Measurements from ENCODE around the gene LTA4H. TPM values are rescaled to one million over a fixed set of nuclear protein-coding genes. Genes with fewer than 3 reads are reported as not detected.

LTA4H gene
- total RNA-seq, 2 donors from 2014 or later = 112 to 141 TPM

- 2 to 5% methylated on average over 18 to 25 of the region's 25 CpGs for WGBS, 2 experiments (ENCODE audit: insufficient coverage in 1 of 2, insufficient read length in 1 of 2)
- Mint-ChIP-seq H3K36me3 (ENCODE audit: low read depth) (no peaks in the 10 kb centered on the region), H3K4me3 (no peak overlapping the region), H3K27me3 (ENCODE audit: insufficient read depth) (no peaks in the 10 kb centered on the region), H3K4me1 (peaks cover 9% of the 10 kb centered on the region), H3K27ac (no peak overlapping the region), H3K9me3 (no peaks in the 10 kb centered on the region)
- TF ChIP-seq CTCF (conservative IDR thresholded peaks at IDR 0.05) = no peak
- H3K4me3 ChIP-seq (ENCODE audit: low read length) = peak overlapping the region; percentile 97
- no peaks in the 10 kb centered on the region for H3K9me3 ChIP-seq (ENCODE audit: control insufficient read depth, low read length)
- no peaks in the 10 kb centered on the region for H3K27me3 ChIP-seq (ENCODE audit: control insufficient read depth, insufficient read depth, low read length, poor library complexity, severe bottlenecking)
- no peaks in the 10 kb centered on the region for H3K36me3 ChIP-seq (ENCODE audit: control insufficient read depth, insufficient read depth, low read length)
- H3K9ac ChIP-seq (ENCODE audit: extremely low read depth, low read length, poor library complexity, severe bottlenecking) = peak overlapping the region; percentile 43
- DNase-seq = peak; percentile 80
- no peaks in the 10 kb centered on the region for H3K4me1 ChIP-seq (ENCODE audit: control insufficient read depth, insufficient read depth, low read length)
- H3K27ac ChIP-seq (ENCODE audit: low read depth, low read length) = no peak overlapping the region
Observed at GRCh38 chr12:96034621-96035282, 635 bp downstream of the LTA4H start.

GRCh38 chr12:96033549-96034389, 1.6 kb downstream of the LTA4H start:
- 81 to 93% methylated on average over 2 to 6 of the region's 7 CpGs for WGBS, 2 experiments (ENCODE audit: insufficient coverage in 1 of 2, insufficient read length in 1 of 2)
- Histone ChIP-seq H3K9me3 (ENCODE audit: control insufficient read depth, low read length) (no peaks in the 10 kb centered on the region), H3K9ac (ENCODE audit: extremely low read depth, low read length, poor library complexity, severe bottlenecking) (no peak overlapping the region), H3K4me3 (ENCODE audit: low read length) (peak overlapping the region; percentile 97), H3K36me3 (ENCODE audit: control insufficient read depth, insufficient read depth, low read length) (no peaks in the 10 kb centered on the region), H3K27me3 (ENCODE audit: control insufficient read depth, insufficient read depth, low read length, poor library complexity, severe bottlenecking) (no peaks in the 10 kb centered on the region), H3K4me1 (ENCODE audit: control insufficient read depth, insufficient read depth, low read length) (no peaks in the 10 kb centered on the region), H3K27ac (ENCODE audit: low read depth, low read length) (no peak overlapping the region)
- no peak for TF ChIP-seq CTCF (conservative IDR thresholded peaks at IDR 0.05)
- H3K4me3 Mint-ChIP-seq = no peak overlapping the region
- H3K27me3 Mint-ChIP-seq (ENCODE audit: insufficient read depth) = no peaks in the 10 kb centered on the region
- no peaks in the 10 kb centered on the region for H3K9me3 Mint-ChIP-seq
- no peak for DNase-seq
- H3K27ac Mint-ChIP-seq = no peak overlapping the region
- no peaks in the 10 kb centered on the region for H3K36me3 Mint-ChIP-seq (ENCODE audit: low read depth)
- H3K4me1 Mint-ChIP-seq = peaks cover 8% of the 10 kb centered on the region

GRCh38 chr12:96029826-96030225, 5.6 kb downstream of the LTA4H start:
- Histone ChIP-seq H3K27me3 (ENCODE audit: control insufficient read depth, insufficient read depth, low read length, poor library complexity, severe bottlenecking) (no peaks in the 10 kb centered on the region), H3K27ac (ENCODE audit: low read depth, low read length) (no peak overlapping the region), H3K36me3 (ENCODE audit: control insufficient read depth, insufficient read depth, low read length) (peaks cover 21% of the 10 kb centered on the region), H3K4me1 (ENCODE audit: control insufficient read depth, insufficient read depth, low read length) (peaks cover 2% of the 10 kb centered on the region), H3K9ac (ENCODE audit: extremely low read depth, low read length, poor library complexity, severe bottlenecking) (no peak overlapping the region), H3K9me3 (ENCODE audit: control insufficient read depth, low read length) (no peaks in the 10 kb centered on the region), H3K4me3 (ENCODE audit: low read length) (no peak overlapping the region)
- Mint-ChIP-seq H3K4me1 (peaks cover 8% of the 10 kb centered on the region), H3K36me3 (ENCODE audit: low read depth) (peaks cover 18% of the 10 kb centered on the region), H3K9me3 (no peaks in the 10 kb centered on the region), H3K27ac (no peak overlapping the region), H3K4me3 (no peak overlapping the region), H3K27me3 (ENCODE audit: insufficient read depth) (no peaks in the 10 kb centered on the region)
- DNase-seq = no peak
- 91 to 94% methylated on average over 1 to 2 of the region's 2 CpGs for WGBS, 2 experiments (ENCODE audit: insufficient coverage in 1 of 2, insufficient read length in 1 of 2)
- TF ChIP-seq CTCF (conservative IDR thresholded peaks at IDR 0.05) = no peak
